GM10847 (cell line): ENCODE data around the gene SCFD1.

Source experiments
- POLR2A ChIP-seq: IDR thresholded peaks from 2 replicates; pipeline ENCODE4 v1.6.1; 2011; ENCODE audit not compliant: insufficient read length; ENCODE audit errors: extremely low read depth

Gene SCFD1

GRCh38 chr14:30708157-30708556 is 86.0 kb downstream of the SCFD1 start:
- no peak for TF ChIP-seq POLR2A

GRCh38 chr14:30709201-30709600 is 87.1 kb downstream of the SCFD1 start:
- TF ChIP-seq POLR2A = no peak

DNA sequence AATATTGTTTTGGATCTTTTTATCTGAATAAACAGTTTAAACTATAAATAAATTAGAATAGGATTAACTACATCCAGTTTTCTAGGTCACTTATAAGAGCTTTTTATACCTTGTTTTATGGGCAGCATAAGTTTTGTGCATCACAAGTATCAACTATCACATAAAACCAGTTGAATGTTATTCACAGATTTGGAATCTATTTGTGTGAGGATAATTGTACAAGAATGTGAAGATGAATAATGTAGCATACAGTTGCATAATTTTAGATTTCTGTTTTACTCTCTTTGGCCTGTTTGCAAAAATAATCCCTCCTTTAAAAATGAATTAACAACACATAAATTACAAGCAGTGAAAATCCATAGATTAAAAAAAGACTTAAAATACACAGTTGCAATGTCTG is 88.8 kb downstream of the SCFD1 start:
- no peak for TF ChIP-seq POLR2A

GRCh38 chr14:30719137-30719536 is 97.0 kb downstream of the SCFD1 start:
- TF ChIP-seq POLR2A = no peak

GRCh38 chr14:30725763-30726162 is 103.6 kb downstream of the SCFD1 start:
- no peak for TF ChIP-seq POLR2A

GRCh38 chr14:30728471-30728870 is 106.4 kb downstream of the SCFD1 start:
- TF ChIP-seq POLR2A = no peak

DNA sequence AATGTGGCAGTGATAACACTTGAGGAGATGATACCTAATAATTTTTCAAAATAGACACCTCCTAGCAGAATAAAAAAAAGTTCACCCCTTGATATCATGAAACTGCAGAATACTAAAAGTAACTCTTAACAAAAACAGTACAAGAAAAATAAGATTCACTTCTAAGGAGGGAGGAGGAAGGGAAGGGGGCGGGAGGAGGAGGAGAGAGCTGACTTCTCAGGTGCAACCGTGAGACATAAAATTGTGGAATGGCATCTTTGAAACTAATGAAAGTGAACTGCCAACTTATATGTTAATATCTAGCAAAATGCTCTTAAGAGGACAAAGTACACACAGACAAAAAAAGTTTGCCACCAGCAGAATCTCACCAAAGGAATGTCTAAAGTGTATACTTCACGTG is 115.8 kb downstream of the SCFD1 start:
- TF ChIP-seq POLR2A = no peak

DNA sequence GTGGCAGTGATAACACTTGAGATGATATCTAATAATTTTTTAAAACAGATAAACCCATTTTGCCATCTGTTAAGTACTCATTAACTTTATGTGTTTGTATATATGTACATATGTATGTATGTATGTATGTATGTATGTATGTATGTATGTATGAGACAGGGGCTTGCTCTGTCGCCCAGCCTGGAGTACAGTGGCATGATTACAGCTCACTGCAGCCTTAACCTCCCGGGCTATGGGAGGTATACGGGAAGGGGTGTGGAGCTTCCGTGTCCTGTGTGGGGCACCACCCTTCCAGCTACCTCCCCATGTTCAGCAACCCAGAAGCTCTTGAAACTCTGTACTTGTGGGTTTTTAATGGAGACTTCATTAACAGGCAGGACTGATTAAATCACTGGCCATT is 116.9 kb downstream of the SCFD1 start:
- TF ChIP-seq POLR2A = no peak

DNA sequence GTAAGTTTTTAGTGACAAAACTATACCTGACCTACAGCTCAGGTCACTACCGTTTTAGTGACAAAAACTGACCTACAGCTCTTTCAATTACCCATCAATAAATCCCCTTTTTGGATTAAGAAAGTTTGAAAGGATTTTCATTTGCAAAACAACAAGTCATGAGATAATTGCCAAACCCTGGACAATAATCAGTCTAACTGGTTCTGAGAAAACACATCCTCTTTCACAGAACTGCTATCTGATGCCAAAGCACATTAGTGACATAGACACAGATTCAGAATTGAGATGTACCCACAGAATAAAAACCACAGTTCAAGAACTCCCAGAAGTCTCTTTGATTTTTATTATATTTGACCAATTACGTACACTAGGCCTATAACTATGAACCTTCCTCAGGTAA is 126.2 kb downstream of the SCFD1 start:
- no peak for TF ChIP-seq POLR2A

- no peak for TF ChIP-seq POLR2A
These were observed 129.7 kb downstream of the SCFD1 start for GRCh38 chr14:30751646-30752416.

DNA sequence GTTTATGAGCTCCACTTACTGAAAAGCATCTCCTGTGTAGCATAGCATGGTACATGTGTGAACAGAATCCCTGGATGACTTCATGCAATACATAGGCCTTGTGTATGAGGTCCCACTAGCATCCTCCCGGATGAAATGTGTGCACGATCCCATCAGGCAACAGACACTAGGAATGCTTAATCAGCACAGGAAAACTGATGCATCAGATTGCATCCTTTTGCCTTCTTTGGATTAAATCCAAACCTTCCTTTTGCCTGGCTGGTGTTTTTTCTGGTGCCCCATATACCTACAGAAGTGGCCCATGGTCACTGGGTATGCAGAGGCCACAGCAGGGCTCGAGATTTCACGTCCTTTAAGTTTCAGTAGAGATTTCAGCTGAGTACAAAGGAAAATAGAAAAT is 131.3 kb downstream of the SCFD1 start:
- TF ChIP-seq POLR2A = no peak

- TF ChIP-seq POLR2A = no peak
These were observed 132.7 kb downstream of the SCFD1 start for GRCh38 chr14:30754778-30755177.

GRCh38 chr14:30756594-30756993 is 134.5 kb downstream of the SCFD1 start:
- TF ChIP-seq POLR2A = no peak

GRCh38 chr14:30757082-30757481 is 135.0 kb downstream of the SCFD1 start:
- TF ChIP-seq POLR2A = no peak

DNA sequence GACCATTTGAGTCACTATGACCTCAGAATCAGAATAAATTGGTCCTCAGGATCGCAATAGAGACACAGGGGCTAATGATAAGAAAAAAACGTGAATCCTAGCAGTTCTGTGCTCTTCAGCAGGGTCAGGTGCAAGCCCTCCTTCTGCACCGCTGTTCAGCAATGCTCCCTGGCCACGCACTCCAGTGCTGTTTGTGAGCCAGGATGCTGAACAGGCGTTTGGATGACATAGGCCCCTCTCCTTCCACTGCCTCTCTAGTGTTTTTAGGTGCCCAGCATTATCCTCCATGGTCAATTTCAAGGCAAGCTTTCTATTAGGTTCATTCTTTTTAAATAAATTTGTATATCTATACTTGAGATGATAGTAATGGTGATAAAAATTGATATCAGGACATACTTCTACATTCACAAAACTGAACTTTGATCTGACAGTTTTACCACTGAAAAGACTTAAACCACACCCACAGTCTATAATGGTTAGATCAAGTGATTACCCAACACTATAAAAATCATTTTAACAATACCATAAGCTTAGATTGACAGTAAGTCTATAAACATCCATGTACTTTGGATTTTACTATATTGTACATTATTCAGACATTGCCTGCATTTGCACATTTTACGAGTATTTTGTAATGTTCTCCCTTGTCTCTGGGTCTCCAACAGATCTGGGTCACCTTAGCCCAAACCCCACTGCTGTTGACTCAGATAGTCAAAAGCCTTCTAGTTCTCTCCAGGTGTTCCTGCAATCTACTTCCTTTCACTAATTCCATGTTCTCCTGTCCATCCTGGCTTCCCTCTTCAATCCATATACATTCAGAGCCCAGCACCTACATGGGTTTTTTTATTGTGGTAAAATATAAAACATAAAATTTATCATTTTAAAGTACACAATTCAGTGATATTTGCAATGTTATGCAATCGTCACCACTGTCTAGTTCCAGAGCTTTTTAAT is 137.3 kb downstream of the SCFD1 start:
- no peak for TF ChIP-seq POLR2A

GRCh38 chr14:30763891-30764290 is 141.8 kb downstream of the SCFD1 start:
- TF ChIP-seq POLR2A = no peak
